GM21717 (cell line): ENCODE results near the gene METTL15.
"Not testable (repeated sequence)": the region's sequence is repeated elsewhere in the genome, so short reads cannot be mapped to it uniquely, and the experiment has no call there.

Source experiments
- ATAC-seq: cut with Tn5 transposase; IDR thresholded peaks from one replicate; pipeline ENCODE4 v1.9.1; 2021; ENCODE audit warnings: mild to moderate bottlenecking, moderate library complexity; ENCODE audit not compliant: unreplicated experiment

Gene METTL15

GRCh38 chr11:28170759-28171158 lies 62.6 kb downstream of the METTL15 start:
- no peak for ATAC-seq

- ATAC-seq: no peak
Observed at GRCh38 chr11:28176351-28176750, 68.2 kb downstream of the METTL15 start.

DNA sequence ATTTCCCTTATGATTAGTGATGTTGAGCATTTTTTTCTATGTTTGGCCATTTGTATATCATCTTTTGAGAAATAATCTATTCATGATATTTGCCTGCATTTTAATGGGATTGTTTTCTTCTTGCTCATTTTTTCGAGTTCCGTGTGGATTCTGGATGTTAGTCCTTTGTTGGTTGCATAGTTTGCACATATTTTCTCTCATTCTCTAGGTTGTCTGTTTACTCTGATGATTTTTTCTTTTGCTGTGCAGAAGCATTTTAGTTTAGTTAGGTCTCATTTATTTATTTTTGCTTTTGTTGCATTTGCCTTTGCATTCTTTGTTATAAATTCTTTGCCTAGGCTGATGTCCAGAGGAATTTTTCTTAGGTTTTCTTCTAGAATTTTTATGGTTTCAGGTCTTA lies 87.3 kb downstream of the METTL15 start:
- ATAC-seq: no peak

DNA sequence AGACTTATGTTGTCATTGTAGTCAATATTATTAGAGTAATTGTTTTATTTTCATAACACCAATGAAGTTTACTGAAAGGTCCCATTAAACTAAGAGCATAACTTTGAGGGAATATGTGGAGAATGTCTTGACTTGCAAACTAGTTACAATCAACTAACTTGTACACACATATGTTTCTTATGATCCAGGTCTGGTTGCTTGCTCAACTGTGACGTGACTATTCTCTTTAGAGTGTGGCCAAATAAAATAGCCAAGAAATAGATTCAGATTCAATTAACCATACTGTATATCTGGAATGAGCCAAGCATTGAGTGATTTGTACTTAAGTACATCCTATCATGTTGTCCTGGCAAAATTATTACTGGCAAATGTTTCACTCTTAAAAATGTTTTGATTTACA lies 101.7 kb downstream of the METTL15 start:
- no peak for ATAC-seq

GRCh38 chr11:28222063-28222462 lies 113.9 kb downstream of the METTL15 start:
- not testable (repeated sequence) for ATAC-seq

DNA sequence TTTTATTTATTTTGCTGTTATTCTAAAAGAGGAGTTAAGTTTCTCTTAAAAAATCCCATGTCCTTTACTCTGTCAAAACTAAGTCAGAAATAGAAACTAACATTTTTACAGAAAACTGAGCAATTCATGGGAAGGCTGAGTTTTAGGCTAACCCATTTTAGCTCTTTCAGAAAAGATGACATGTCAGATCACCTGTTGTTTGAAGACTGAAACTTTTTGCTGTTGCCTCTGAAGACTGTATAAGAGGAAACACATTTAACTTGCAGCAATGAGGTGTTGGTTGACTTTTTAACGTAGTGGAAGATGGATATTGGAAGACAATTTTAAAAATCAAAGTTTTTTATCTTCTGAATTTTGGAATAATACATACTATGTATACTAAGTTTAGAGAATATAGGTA lies 115.4 kb downstream of the METTL15 start:
- no peak for ATAC-seq

DNA sequence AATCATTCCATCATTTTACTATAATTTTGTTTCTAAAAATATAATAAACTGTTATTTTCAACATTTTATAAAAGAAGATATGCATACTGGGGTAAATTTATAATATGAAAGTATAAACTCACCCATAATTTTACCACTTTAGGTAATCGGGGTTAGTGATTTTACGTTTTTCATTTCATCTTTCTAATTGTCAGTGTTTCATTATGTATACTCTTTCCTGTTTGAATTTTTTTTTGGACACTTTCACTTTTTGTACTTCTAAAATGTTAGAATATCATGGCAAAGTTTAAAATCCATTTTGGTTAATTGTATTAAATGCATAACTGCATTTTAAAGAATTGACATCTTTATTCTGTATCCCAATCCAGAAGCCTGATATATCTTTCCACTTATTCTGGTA lies 115.8 kb downstream of the METTL15 start:
- ATAC-seq: no peak

- ATAC-seq: no peak
Observed at GRCh38 chr11:28227460-28227859, 119.3 kb downstream of the METTL15 start.

DNA sequence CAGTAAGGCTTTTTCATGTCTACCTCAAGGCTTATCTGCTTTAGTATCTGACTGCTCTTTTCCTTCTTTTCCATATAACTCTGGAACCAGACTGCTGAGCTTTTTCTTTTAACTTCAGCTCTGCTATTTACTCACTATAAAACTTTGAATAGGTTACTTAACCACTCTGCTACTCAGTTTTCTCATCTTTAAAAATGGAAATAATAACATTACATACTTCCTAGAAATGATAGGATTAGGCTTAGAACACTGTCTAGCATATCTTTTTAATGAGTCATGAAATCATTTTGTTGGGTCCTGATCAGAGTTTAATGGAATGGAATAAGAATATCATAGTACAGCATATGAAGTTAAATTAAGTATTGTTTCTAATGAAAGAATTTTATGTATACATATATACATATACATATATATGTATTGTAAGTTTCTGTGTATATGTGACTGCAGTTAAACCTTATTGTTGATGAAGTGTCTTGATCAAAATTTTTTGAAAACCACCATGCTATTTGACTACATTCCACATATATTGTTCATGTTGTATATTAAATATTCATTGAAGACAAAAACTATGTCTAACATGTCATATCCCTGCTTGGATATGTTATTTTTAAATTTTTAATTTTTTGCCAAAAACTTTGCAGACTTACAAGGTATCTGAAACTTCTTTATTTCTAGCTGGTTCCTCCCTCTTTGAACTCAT lies 120.2 kb downstream of the METTL15 start:
- ATAC-seq: no peak

GRCh38 chr11:28231475-28231874 lies 123.3 kb downstream of the METTL15 start:
- ATAC-seq: no peak

- no peak for ATAC-seq
Observed at GRCh38 chr11:28232649-28233048, 124.5 kb downstream of the METTL15 start.

DNA sequence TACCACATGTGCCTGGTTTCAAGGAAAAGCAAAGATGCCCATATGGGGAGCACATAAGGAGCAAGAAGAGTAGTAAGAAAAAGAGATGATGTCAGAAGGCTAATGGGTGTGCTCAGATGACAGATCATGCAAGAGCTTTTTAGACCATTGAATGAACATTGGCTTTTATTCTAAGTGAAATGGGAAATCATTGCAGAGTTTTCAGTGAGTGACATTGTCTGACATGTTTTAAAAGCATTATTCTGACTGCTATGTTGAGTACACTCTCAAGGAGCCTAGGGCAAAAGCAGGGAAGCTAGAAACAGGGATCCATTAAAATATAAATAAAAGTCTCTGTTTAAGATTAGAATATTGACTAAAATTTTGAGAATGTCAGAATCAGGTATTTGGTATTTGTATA lies 133.6 kb downstream of the METTL15 start:
- ATAC-seq: no peak

DNA sequence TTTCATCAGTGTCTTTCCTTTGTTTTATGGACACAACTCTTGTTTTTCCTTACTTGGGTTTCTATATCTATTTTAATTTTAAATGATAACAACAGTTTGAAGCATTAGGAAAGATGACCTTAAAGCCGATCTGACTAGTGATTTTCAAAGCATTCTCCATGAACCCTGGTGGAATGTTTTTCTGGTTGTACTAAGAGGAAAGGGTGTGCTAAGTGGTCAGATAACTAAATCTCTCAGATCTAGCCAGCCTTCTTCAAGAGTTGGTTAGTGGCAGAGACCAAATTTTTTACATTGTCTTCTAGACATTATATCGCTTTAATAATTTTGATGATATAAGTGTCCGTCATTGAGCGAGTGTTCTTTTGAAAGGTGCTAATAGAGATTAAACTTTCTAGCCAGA lies 134.4 kb downstream of the METTL15 start:
- no peak for ATAC-seq

DNA sequence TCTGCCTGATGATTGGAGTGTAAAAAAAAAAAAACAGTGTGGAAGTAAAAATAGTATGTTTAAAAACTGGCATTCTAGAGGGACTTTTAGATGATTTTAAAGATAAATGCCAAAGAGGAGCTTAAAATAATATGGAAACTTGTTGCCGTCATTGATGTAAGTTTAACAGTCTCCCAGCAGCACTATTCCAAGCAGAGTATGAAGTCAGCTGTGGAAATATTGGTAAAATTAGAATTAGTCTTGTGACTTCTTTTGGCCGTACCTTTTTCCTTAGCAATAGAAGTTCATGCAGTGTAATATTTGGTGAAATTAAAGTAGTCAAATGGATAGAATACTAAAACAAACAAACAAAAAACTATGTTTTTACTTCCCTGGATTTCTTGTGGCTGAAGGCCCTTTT lies 134.9 kb downstream of the METTL15 start:
- no peak for ATAC-seq

GRCh38 chr11:28243581-28243980 lies 135.4 kb downstream of the METTL15 start:
- no peak for ATAC-seq

GRCh38 chr11:28245131-28245530 lies 136.9 kb downstream of the METTL15 start:
- ATAC-seq: no peak

DNA sequence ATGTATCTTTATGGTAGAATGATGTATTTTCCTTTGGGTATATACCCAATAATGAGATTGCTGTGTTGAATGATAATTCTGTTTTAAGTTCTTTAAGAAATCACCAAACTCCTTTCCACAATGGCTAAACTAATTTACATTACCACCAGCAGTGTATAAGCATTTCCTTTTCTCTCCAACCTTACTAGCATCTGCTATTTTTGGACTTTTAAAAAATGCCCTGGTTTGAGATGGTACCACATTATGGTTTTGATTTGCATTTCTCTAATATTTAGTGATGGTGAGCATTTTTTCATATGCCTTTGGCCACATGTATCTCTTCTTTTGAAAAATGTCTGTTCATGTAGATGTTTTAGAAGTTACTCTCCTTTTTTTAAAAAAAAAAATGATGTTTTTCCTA lies 142.0 kb downstream of the METTL15 start:
- no peak for ATAC-seq

DNA sequence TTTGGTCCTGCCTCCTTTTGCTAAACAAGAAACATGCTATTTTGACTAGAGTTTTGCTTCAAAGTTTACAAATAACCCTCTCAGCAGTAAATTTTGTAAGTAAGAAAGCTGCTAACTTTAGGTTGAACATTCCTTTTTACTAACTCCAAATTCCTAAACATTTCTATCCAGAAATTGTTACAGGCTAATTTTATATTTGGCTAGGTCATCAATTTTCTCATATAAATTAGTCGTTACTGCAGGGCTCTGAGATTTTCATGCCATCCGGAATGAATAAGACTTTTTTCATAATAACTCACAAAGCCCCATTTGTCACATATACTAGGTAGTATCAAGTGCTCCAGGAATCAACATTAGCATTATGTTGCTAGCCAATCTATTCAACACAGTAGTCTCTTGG lies 143.1 kb downstream of the METTL15 start:
- no peak for ATAC-seq

- ATAC-seq: no peak
Observed at GRCh38 chr11:28257761-28258160, 149.6 kb downstream of the METTL15 start.

DNA sequence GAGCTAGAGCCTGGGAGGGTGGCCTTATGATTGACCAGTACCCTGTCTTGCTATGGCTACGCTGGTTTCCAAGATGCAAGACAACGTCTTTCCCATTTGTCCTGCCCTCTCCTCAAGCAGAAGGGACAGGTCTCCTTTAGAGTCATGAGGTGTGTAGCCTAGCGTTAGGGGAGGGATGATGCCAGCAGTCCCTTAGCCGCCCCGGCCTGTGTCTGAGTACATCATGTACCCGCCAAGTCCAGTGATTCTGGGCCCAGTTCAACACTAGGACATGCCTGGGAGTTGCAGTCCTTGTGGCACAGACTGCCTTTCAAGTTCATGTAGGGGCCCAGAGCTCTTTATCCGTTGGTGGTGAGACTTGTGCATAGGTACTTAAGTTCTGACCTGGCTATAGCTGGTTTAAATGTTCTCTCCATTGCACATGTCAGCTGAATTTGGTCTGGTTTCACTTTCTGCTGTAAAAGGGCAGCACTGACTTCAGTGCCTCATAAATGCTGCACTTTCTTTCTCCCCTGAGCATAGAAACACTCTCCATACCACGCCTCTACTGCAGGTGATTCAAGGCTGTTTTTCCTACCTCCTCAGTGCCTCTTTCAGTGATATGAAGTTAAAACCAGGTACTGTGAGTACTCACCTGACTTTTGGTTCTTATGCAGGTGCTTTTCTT lies 151.1 kb downstream of the METTL15 start:
- ATAC-seq: peak; percentile 78

- no peak for ATAC-seq
Observed at GRCh38 chr11:28268925-28269324, 160.7 kb downstream of the METTL15 start.

- ATAC-seq: no peak
Observed at GRCh38 chr11:28269586-28269985, 161.4 kb downstream of the METTL15 start.

DNA sequence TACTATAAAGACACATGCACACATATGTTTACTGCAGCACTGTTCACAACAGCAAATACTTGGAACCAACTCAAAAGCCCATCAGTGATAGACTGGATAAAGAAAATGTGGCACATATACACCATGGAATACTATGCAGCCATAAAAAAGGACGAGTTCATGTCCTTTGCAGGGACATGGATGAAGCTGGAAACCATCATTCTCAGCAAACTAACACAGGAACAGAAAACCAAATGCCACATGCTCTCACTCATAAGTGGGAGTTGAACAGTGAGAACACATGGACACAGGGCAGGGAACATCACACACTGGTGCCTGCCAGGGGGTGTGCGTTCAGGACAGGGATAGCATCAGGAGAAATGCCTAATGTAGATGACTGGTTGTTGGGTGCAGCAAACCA lies 164.1 kb downstream of the METTL15 start:
- not testable (repeated sequence) for ATAC-seq
